NOMO-1 treated with dmso at 0.1 percent for 144 hours (cell line): ENCODE data around the gene LPAR6.

ENCODE experiments used
- DNase-seq: peaks from one replicate; lab custom pipeline; 2025; ENCODE audit not compliant: unreplicated experiment; lab: John Stamatoyannopoulos, UW

LPAR6 gene

DNA sequence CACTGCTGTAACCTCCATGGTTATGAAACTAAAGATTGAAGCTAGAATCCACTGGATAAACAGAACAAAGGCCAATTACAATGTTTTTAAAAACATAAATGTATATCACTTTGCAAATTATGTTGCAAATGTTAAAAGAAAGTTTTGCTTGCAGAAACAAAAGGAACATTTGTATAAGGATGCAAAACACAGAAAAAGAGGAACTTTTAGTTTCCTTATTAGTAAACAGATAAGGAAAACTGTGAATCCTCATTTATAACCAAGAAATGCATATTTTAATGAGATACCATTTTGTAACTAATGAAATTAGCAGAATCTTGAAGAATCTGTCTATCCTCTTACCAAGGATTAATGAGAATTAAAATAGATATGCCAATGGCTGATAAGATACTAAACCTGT is 32.3 kb downstream of the LPAR6 start:
- no peak for DNase-seq

DNA sequence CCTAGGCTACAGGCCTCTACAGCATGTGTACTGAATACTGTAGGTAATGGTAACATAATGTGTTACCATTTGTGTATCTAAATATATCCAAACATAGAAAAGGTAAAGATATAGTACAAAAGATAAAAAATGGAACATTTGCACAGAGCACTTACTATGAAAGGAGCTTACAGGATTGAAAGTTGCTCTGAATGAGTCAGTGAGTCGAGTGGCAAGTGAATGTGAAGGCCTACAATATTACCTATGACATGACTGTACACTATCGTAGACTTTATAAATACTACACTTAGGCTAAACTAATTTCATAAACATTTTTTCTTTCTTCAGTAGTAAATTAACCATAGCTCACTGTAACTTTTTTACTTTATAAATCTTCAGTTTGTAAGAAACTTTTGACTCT is 35.1 kb downstream of the LPAR6 start:
- DNase-seq: no peak

DNA sequence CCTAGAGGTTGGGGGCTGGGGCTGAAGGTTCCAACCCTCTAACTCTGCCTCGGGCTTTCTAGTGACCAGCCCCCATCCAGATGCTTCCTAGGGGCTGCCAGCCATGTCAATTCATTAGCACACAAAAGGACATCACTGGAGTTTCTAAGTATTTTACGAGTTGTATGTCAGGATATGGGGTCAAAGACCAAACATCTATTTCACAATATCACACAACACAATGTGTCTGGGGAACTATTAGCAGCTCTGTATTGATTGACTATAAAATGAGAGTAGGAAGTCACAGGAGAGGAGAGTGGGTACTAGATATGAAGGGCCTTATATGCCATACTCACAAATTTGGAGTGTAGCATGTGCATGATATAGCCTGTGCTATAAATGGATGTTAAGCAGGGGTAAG is 42.1 kb downstream of the LPAR6 start:
- DNase-seq: no peak

DNA sequence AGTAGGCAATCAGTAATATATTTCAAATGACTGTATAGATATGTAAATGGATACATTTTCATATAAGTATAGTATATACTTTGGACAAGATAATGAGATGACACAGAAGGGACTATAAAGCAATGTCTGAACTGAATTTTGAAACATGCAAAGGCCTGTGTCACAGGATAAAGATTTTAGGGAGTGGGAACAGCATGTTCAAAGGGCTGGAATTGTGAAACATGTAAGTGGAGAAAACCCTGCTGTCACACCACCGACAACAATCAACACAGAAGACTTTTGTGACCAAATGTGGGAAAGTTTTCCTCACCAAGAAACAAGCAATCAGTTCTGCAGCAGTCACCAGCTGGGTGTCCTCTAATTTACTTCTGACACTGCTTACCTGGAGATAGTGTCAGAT is 42.9 kb downstream of the LPAR6 start:
- no peak for DNase-seq
